HFFc6 (cell line): ENCODE measurements around the gene CHCT1. TPM values are rescaled to one million over a fixed set of nuclear protein-coding genes. Genes with fewer than 3 reads are reported as not detected.

Source experiments
- DNase-seq: peaks from one replicate; pipeline ENCODE4 v3.0.0-alpha.2; 2018
- H3K27ac Mint-ChIP-seq: 2 replicates; pipeline ENCODE4 v1.8.0; 2020; ENCODE audit warnings: mild to moderate bottlenecking, mixed read lengths
- H3K27me3 Mint-ChIP-seq: 2 replicates; pipeline ENCODE4 v1.8.0; 2021; ENCODE audit warnings: mild to moderate bottlenecking, moderate library complexity, mixed read lengths; ENCODE audit not compliant: insufficient read depth
- H3K36me3 Mint-ChIP-seq: 2 replicates; pipeline ENCODE4 v1.8.0; 2021; ENCODE audit warnings: low read depth, mixed read lengths
- H3K4me1 Mint-ChIP-seq: 2 replicates; pipeline ENCODE4 v1.8.0; 2020; ENCODE audit warnings: low read depth, mixed read lengths
- H3K4me3 Mint-ChIP-seq: 2 replicates; pipeline ENCODE4 v1.8.0; 2020; ENCODE audit warnings: mild to moderate bottlenecking, moderate library complexity, mixed read lengths
- H3K9me3 Mint-ChIP-seq: 2 replicates; pipeline ENCODE4 v1.8.0; 2020; ENCODE audit warnings: mild to moderate bottlenecking, mixed read lengths
- total RNA-seq, 6 experiments: library from RNA; stranded (reverse); fragmentation: NEBNext Ultra II Directional; extraction: Animal tissue kit (Norgen Biotek cat#: 25700); gene quantifications; 2 replicates in 1 of 6; 3 replicates in 5 of 6; pipeline ENCODE4 v1.2.3, GENCODE V29; 2021
- TF ChIP-seq, protein P1 (sequence below): fragments of 200-600 bp; sonication (generic); IDR thresholded peaks from 2 replicates; pipeline ENCODE4 v1.5.0; 2021; ENCODE audit warnings: antibody characterized with exemption, mild to moderate bottlenecking

The CHCT1 gene
- total RNA-seq, 6 experiments from 2014 or later = not detected

DNA sequence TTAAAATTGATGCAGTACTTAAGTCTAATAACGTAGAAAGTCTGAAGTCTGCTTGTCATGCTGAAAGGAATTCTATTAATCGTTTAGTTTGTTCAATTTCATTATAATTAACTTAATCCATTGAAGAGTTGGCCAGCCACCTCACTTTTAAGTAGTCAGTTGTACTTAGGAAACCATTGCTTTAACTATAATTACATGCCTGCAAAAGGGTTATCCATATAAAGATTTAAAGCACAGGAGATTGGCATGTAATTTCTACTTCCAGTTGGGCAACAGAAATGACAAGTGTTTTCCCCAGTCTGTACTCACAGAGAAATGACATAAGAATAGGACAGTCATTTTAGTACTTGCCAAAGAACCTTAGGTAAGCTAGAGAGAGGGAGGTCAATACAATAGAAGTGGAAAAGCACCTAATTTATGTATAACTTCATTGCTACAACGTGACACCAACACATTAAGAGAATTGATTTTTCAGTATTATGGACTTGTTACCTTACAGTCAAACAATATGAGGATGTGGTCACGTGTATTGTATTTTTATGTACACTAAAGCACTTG lies 26.7 kb upstream of the CHCT1 start:
- Mint-ChIP-seq H3K4me3 (no peak overlapping the region), H3K27me3 (peaks cover 3% of the 10 kb centered on the region; the same call in 1 of the 2 replicates), H3K36me3 (no peaks in the 10 kb centered on the region), H3K9me3 (no peaks in the 10 kb centered on the region), H3K27ac (no peak overlapping the region), H3K4me1 (peaks cover 7% of the 10 kb centered on the region)
- no peak for DNase-seq
- TF ChIP-seq, protein P1, sequence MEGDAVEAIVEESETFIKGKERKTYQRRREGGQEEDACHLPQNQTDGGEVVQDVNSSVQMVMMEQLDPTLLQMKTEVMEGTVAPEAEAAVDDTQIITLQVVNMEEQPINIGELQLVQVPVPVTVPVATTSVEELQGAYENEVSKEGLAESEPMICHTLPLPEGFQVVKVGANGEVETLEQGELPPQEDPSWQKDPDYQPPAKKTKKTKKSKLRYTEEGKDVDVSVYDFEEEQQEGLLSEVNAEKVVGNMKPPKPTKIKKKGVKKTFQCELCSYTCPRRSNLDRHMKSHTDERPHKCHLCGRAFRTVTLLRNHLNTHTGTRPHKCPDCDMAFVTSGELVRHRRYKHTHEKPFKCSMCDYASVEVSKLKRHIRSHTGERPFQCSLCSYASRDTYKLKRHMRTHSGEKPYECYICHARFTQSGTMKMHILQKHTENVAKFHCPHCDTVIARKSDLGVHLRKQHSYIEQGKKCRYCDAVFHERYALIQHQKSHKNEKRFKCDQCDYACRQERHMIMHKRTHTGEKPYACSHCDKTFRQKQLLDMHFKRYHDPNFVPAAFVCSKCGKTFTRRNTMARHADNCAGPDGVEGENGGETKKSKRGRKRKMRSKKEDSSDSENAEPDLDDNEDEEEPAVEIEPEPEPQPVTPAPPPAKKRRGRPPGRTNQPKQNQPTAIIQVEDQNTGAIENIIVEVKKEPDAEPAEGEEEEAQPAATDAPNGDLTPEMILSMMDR = no peak

DNA sequence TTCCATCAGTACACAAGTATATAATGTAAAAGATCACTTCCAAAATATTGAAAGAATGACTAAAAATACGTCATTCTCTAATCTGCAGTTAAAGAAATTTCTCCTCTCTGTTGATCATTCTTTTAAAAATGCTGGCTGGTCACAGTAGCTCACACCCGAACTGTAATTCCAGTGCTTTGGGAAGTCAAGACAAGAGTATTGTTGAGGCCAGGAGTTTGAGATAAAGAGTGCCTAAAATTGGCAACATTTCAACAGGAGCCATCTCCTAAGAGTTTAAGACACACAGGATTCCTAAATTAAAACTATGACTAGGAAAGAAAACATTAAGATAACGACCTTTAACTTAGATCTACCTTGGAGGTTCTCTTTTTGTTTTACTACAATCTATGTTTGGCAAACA lies 25.9 kb upstream of the CHCT1 start:
- no peak overlapping the region for H3K27ac Mint-ChIP-seq
- H3K27me3 Mint-ChIP-seq = peaks cover 8% of the 10 kb centered on the region
- H3K4me1 Mint-ChIP-seq = peaks cover 7% of the 10 kb centered on the region
- H3K36me3 Mint-ChIP-seq = no peaks in the 10 kb centered on the region
- no peaks in the 10 kb centered on the region for H3K9me3 Mint-ChIP-seq
- TF ChIP-seq, protein P1 = no peak
- no peak for DNase-seq
- H3K4me3 Mint-ChIP-seq = no peak overlapping the region

DNA sequence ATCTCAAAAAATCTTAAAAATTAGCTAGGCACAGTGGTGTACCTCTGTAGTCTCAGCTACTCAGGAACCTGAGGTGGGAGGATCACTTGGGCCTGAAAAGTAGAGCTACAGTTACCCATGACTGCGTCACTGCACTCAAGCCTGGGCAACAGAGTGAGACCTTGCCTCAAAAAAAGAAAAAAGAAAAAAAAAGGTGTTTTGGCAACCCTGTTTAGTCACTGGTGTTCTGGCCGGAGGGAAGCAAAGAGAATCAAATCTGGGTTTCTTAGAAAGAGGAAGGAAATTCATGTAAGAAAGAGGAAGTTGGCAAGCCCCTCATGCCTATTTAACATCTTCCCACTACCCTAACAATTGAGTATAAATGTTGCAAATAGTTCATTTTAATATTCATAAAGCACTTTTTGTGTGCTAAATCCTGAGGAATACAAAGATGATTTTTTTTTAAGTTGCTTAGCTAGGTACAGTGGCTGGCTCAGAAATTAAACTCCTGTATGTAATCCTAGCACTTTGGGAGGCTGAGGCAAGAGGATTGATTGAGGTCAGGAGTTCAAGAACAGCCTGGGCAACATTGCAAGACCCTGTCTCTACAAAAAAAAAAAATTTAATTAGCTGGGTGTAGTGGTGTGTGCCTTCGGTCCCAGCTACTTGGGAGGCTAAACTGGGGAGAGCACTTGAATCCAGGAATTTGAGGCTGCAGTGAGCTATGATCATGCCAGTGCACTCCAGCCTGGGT lies 23.9 kb upstream of the CHCT1 start:
- no peaks in the 10 kb centered on the region for H3K36me3 Mint-ChIP-seq
- H3K4me3 Mint-ChIP-seq = no peak overlapping the region
- no peak for DNase-seq
- H3K4me1 Mint-ChIP-seq = peaks cover under 1% of the 10 kb centered on the region; the same call in 1 of the 2 replicates
- no peaks in the 10 kb centered on the region for H3K9me3 Mint-ChIP-seq
- H3K27me3 Mint-ChIP-seq = peaks cover 8% of the 10 kb centered on the region
- TF ChIP-seq, protein P1 = no peak
- H3K27ac Mint-ChIP-seq = no peak overlapping the region

DNA sequence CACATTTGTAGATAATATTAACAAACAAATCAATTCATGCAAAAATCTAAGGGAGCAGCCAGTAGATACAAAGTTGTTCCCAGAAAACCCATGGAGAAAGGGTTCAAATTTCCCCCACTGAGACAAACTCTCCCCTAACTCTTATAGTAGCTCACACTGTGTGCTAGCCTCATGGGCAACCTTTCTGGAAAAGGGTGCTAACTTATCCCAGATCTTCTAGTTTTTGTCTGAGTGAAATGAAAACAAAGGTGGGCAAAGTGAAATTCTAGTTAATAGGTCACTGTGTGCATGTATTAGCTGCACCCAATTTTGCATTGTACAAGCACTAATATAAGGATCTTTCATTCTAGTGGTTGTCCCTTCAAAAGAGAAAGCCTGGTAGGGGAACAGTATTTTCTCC lies 20.5 kb upstream of the CHCT1 start:
- Mint-ChIP-seq H3K9me3 (no peaks in the 10 kb centered on the region), H3K36me3 (no peaks in the 10 kb centered on the region), H3K27ac (no peak overlapping the region), H3K4me1 (peaks cover 3% of the 10 kb centered on the region), H3K4me3 (no peak overlapping the region), H3K27me3 (peaks cover 8% of the 10 kb centered on the region)
- TF ChIP-seq, protein P1 = no peak
- DNase-seq = no peak

DNA sequence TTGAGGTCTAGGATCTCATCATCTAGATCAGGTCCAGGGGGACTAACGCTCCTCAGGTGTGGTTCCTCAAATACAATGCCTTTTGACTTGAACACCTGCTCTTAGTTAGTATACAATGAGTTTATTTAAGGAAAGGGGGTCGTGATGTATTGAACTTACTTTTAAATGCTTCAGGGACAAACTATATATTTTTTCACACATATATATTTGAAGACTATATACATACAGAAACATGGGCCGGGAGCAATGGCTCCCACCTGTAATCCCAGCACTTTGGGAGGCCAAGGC lies 18.8 kb upstream of the CHCT1 start:
- H3K36me3 Mint-ChIP-seq = no peaks in the 10 kb centered on the region
- DNase-seq = no peak
- TF ChIP-seq, protein P1 = no peak
- no peaks in the 10 kb centered on the region for H3K9me3 Mint-ChIP-seq
- H3K4me1 Mint-ChIP-seq = peaks cover 9% of the 10 kb centered on the region
- H3K27me3 Mint-ChIP-seq = peaks cover 8% of the 10 kb centered on the region
- H3K27ac Mint-ChIP-seq = no peak overlapping the region
- H3K4me3 Mint-ChIP-seq = no peak overlapping the region
